Measurements from ENCODE around the gene C22orf42.

C22orf42 gene

GRCh38 chr22:32185821-32186220 is 26.7 kb upstream of the C22orf42 start:
- TF ChIP-seq CTCF (IDR thresholded peaks at IDR 0.05): no peak

- no peak for TF ChIP-seq CTCF (IDR thresholded peaks at IDR 0.05)
These were observed 24.5 kb upstream of the C22orf42 start for GRCh38 chr22:32183625-32184024.

- TF ChIP-seq CTCF (IDR thresholded peaks at IDR 0.05): no peak
These were observed 21.9 kb upstream of the C22orf42 start for GRCh38 chr22:32181043-32181442.

DNA sequence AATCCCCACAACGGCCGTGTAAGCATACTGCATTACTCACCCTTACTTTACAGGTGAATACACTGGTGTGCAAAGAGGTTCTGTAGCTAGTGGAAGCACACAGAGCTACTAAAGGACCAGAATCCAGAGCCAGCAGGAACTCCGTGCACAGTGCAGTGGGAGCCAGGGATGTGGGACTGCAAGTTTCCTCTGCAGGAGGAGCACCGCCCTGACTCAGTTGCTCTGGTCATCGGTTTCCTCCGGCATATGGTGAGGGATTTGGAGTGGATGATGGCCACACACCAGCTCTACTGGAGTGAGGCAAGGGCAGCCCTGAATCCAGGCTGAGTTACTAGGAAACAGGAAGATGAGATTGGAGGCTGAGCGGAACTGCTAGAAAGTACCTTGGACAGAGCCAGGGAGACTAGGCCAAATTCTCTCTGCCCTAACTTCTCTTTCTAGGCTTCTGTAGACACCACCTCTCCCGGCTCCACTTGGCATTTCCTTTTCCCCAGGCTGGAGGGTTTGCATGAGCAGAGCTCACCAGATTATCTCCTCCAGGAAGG is 18.2 kb upstream of the C22orf42 start:
- TF ChIP-seq CTCF (IDR thresholded peaks at IDR 0.05): no peak

- no peak for TF ChIP-seq CTCF (IDR thresholded peaks at IDR 0.05)
These were observed 16.9 kb upstream of the C22orf42 start for GRCh38 chr22:32175683-32176644.

DNA sequence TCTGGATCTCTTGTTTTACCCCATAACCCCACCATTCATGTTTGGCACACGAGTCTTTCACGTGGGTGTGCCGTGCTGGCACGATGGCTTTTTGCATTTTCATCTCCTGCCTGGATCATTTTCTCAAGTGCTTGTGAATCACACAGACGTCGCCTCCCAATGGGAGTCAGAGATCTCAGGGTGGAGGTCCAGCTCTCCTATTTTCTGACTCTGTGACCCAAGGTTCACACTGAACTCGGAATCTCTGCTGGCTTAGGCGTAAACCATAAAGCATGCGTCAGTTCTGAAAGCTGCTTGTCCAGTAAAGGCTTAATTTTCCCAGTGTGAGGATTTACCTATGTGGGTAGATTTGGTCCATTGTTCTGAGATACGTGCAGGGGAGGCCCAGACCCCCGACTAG is 16.0 kb upstream of the C22orf42 start:
- no peak for TF ChIP-seq CTCF (IDR thresholded peaks at IDR 0.05)

GRCh38 chr22:32165681-32166080 is 6.6 kb upstream of the C22orf42 start:
- TF ChIP-seq CTCF (IDR thresholded peaks at IDR 0.05): no peak

Data from LNCAP (cell line).